ENCODE data around the gene GMDS.

GMDS gene

DNA sequence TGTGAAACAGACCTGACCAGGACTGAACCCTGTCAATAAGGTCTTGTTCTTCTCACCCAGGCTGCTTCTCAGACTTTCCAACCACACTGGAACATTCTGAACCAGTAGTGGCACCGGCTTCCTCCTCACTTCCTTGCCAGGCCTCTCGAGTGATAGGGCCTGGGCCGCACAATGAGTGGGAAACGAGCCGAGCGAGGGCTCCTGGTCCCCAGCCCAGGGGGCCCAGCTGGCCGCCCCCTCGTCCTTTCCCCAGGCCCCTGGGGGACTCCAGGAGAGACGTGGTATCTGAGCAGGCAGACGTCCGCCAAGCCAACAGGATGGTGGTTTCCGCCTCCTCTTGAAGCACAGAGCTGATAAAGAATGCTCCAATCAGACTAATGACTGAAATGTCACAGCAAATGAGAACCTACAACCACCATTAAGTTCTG is 117.9 kb downstream of the GMDS start:
- TF ChIP-seq, protein P1, sequence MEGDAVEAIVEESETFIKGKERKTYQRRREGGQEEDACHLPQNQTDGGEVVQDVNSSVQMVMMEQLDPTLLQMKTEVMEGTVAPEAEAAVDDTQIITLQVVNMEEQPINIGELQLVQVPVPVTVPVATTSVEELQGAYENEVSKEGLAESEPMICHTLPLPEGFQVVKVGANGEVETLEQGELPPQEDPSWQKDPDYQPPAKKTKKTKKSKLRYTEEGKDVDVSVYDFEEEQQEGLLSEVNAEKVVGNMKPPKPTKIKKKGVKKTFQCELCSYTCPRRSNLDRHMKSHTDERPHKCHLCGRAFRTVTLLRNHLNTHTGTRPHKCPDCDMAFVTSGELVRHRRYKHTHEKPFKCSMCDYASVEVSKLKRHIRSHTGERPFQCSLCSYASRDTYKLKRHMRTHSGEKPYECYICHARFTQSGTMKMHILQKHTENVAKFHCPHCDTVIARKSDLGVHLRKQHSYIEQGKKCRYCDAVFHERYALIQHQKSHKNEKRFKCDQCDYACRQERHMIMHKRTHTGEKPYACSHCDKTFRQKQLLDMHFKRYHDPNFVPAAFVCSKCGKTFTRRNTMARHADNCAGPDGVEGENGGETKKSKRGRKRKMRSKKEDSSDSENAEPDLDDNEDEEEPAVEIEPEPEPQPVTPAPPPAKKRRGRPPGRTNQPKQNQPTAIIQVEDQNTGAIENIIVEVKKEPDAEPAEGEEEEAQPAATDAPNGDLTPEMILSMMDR (IDR thresholded peaks at IDR 0.05; ENCODE audit: insufficient read depth, low read length, poor library complexity, severe bottlenecking), result no peak
- no peaks in the 10 kb centered on the region for H3K36me3 ChIP-seq (ENCODE audit: control insufficient read depth, insufficient read depth, low read length)
- no peaks in the 10 kb centered on the region for H3K27me3 ChIP-seq (replicated peaks; ENCODE audit: control insufficient read depth, insufficient read depth, low read length)
- DNase-seq (ENCODE audit: extremely low read depth, insufficient read length), result peak; percentile 63
- H3K4me3 ChIP-seq (replicated peaks; ENCODE audit: low read depth, low read length), result no peak overlapping the region

DNA sequence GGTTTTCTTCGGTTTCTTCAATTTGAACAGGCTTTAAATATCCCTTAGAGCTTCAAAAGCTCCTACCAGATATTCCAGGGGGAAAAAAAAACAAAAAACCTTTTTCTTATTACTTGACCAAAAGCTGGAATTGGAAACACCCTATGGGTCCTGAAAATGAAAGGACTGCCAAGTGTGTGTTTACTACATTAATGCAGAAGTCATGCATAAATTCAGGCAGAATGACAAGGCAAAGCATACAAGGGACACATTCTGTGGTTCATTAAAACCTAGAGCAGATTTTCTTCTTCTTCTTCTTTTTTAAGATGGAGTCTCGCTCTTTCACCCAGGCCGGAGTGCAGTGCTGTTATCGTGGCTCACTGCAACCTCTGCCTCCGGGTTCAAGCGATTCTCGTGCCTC is 119.1 kb downstream of the GMDS start:
- H3K27me3 ChIP-seq (replicated peaks; ENCODE audit: control insufficient read depth, insufficient read depth, low read length), result no peaks in the 10 kb centered on the region
- no peak overlapping the region for H3K4me3 ChIP-seq (replicated peaks; ENCODE audit: low read depth, low read length)
- no peak for DNase-seq (ENCODE audit: extremely low read depth, insufficient read length)
- TF ChIP-seq, protein P1 (IDR thresholded peaks at IDR 0.05; ENCODE audit: insufficient read depth, low read length, poor library complexity, severe bottlenecking), result no peak
- no peaks in the 10 kb centered on the region for H3K36me3 ChIP-seq (ENCODE audit: control insufficient read depth, insufficient read depth, low read length)

DNA sequence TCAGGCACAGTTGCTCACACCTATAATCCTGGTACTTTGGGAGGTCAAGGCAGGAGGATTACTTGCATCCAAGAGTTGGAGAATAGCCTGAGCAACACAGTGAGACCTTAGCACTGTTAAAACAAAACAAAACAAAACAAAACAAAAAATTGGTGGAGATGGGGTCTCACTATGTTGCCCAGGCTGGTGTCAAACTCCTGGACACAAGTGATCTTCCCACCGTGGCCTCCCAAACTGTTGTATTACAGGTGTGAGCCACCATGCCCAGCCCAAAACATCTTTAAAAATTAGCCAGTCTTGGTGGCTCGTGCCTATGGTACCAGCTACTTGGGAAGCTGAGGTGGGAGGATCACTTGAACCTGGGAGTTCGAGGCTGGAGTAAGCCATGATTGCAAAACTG is 120.2 kb downstream of the GMDS start:
- TF ChIP-seq, protein P1 (IDR thresholded peaks at IDR 0.05; ENCODE audit: insufficient read depth, low read length, poor library complexity, severe bottlenecking), result no peak
- DNase-seq (ENCODE audit: extremely low read depth, insufficient read length), result no peak
- Histone ChIP-seq H3K27me3 (replicated peaks; ENCODE audit: control insufficient read depth, insufficient read depth, low read length) (no peaks in the 10 kb centered on the region), H3K36me3 (ENCODE audit: control insufficient read depth, insufficient read depth, low read length) (no peaks in the 10 kb centered on the region), H3K4me3 (replicated peaks; ENCODE audit: low read depth, low read length) (no peak overlapping the region)

DNA sequence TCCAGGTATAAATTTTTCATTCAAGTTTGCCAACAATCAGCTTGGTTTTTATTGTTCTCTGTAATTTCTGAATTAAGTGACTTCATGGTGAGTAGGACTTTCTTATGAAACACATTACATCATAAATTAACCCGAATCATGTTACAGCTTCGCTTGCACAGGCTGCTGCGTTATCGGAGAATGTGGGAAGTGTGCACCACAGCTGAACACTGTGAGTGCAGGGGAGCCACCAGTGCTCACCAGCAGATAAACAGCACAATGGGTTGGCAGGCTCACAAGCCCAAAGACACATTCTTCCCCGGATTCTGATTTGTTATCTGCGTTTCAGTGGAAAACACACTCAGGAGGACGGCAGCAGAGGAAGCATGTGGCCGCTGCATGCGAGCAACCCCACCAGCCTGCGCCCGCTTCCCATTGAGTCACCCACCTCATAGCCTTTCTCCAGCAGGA is 121.1 kb downstream of the GMDS start:
- H3K27me3 ChIP-seq (replicated peaks; ENCODE audit: control insufficient read depth, insufficient read depth, low read length), result no peaks in the 10 kb centered on the region
- no peak overlapping the region for H3K4me3 ChIP-seq (replicated peaks; ENCODE audit: low read depth, low read length)
- no peaks in the 10 kb centered on the region for H3K36me3 ChIP-seq (ENCODE audit: control insufficient read depth, insufficient read depth, low read length)
- no peak for DNase-seq (ENCODE audit: extremely low read depth, insufficient read length)
- TF ChIP-seq, protein P1 (IDR thresholded peaks at IDR 0.05; ENCODE audit: insufficient read depth, low read length, poor library complexity, severe bottlenecking), result no peak

DNA sequence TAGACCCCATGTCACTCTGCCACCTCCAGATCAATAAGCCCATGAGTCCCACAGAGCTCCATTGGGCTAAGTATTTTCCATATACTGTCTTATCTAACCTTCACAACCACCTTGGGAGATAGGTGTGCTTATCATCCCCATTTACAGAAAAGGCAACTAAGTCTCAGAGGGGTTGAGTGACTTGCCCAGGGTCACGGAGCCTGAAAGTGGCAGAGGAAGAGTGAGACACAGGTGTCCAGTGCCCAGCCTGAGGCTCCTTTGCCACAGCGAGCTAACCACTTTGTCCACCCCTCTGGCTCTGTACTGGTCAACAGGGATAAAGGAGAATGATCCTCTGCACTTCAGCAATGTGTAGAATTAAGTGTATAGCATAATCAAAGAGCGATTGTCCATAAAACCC is 124.5 kb downstream of the GMDS start:
- Histone ChIP-seq H3K36me3 (ENCODE audit: control insufficient read depth, insufficient read depth, low read length) (no peaks in the 10 kb centered on the region), H3K4me3 (replicated peaks; ENCODE audit: low read depth, low read length) (no peak overlapping the region), H3K27me3 (replicated peaks; ENCODE audit: control insufficient read depth, insufficient read depth, low read length) (no peaks in the 10 kb centered on the region)
- DNase-seq (ENCODE audit: extremely low read depth, insufficient read length), result no peak
- TF ChIP-seq, protein P1 (IDR thresholded peaks at IDR 0.05; ENCODE audit: insufficient read depth, low read length, poor library complexity, severe bottlenecking), result no peak

DNA sequence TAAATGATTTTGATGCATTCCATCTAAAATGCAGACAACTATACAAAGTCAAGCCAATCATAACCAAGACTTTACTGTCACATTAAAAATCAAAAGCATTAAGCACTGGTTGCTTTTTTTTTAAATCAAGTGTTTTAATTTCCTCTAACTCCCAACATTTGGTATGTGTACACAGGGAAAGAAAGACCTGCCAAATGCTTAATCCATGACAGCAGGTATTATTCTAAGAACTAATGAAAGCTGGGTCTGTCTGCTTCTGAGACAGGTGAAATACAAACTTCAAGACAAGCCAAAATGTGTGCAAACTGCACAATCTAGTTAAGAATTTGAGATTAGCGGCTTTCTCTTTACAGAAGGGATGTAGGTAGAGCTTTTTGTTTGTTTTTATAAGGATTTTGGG is 126.1 kb downstream of the GMDS start:
- DNase-seq (ENCODE audit: extremely low read depth, insufficient read length), result no peak
- Histone ChIP-seq H3K36me3 (ENCODE audit: control insufficient read depth, insufficient read depth, low read length) (no peaks in the 10 kb centered on the region), H3K27me3 (replicated peaks; ENCODE audit: control insufficient read depth, insufficient read depth, low read length) (no peaks in the 10 kb centered on the region), H3K4me3 (replicated peaks; ENCODE audit: low read depth, low read length) (no peak overlapping the region)
- TF ChIP-seq, protein P1 (IDR thresholded peaks at IDR 0.05; ENCODE audit: insufficient read depth, low read length, poor library complexity, severe bottlenecking), result no peak
